Suprapubic skin (tissue), 4 donors: ENCODE measurements around the gene DEFB112. TPM values are rescaled to one million over a fixed set of nuclear protein-coding genes. Genes with fewer than 3 reads are reported as not detected.

Source experiments
- DNase-seq, 2 donors: peaks; one replicate each; pipeline ENCODE4 v3.0.0-alpha.2; 2019; ENCODE audit warnings: low spot score in 2 of 2
- H3K27ac ChIP-seq: fragments of 200-600 bp; sonication (generic); one replicate; pipeline ENCODE4 v1.5.1; 2019
- H3K27me3 ChIP-seq: fragments of 200-600 bp; sonication (generic); one replicate; pipeline ENCODE4 v1.5.1; 2019
- H3K36me3 ChIP-seq: fragments of 200-600 bp; sonication (generic); one replicate; pipeline ENCODE4 v1.5.1; 2019
- H3K4me1 ChIP-seq: fragments of 200-600 bp; sonication (generic); one replicate; pipeline ENCODE4 v1.5.1; 2019
- H3K4me3 ChIP-seq: fragments of 200-600 bp; sonication (generic); one replicate; pipeline ENCODE4 v1.5.1; 2019; ENCODE audit warnings: mild to moderate bottlenecking
- H3K9me3 ChIP-seq: fragments of 200-600 bp; sonication (generic); one replicate; pipeline ENCODE4 v1.5.1; 2019
- EP300 ChIP-seq: sonication (generic); formaldehyde crosslinking; IDR thresholded peaks from one replicate; pipeline ENCODE4 v1.6.1; 2017; ENCODE audit warnings: antibody characterized with exemption
- POLR2A ChIP-seq, 2 donors: fragments of 450-650 bp; IDR thresholded peaks; one replicate each; pipeline ENCODE4 v1.6.1; 2017; ENCODE audit warnings: antibody characterized with exemption in 2 of 2, mild to moderate bottlenecking in 2 of 2, moderate library complexity in 2 of 2
- POLR2AphosphoS5 ChIP-seq, 3 donors: sonication (generic); formaldehyde crosslinking; IDR thresholded peaks; one replicate each; pipeline ENCODE4 v1.6.1; 2017; ENCODE audit warnings: antibody characterized with exemption in 3 of 3
- WGBS: methylation state at CpG from one replicate; pipeline ENCODE4 v1.1.5; 2018; 5-methylcytosine and 5-hydroxymethylcytosine counted together
- total RNA-seq, 4 donors: library from RNA; depleted of rRNA; stranded (reverse); fragments of >200 nt; gene quantifications; one replicate each; pipeline ENCODE4 v1.1.0, GENCODE V29; 2016
- TF ChIP-seq, protein P1 (sequence below), 2 donors: fragments of 200-600 bp in 1 of 2; fragments of 450-650 bp in 1 of 2; sonication (generic) in 1 of 2; IDR thresholded peaks; one replicate each; pipeline ENCODE4 v1.5.1; 2016 to 2019; ENCODE audit warnings: antibody characterized with exemption in 2 of 2, mild to moderate bottlenecking in 1 of 2, moderate library complexity in 1 of 2

DEFB112 gene
- total RNA-seq, 4 donors from 2014 or later, result not detected

DNA sequence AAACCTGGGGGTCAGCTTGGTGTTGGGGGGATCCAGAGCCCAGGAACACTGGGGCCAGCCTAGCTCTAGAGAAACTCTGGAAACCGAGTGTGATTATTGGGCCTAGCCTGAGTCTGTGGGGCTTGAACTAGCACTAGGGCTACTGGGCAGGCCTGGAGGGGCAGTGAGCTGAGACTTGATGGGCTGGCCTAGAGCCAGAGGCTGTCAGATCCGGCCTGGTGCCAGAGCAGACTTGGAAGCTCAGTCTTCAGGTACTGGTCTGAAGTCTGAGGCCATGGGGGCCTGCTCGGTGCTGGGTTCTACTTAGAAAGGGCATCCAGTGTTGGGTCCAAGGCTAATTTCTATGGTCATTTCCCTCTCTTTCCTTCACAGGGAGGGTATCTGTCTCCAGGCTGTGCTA lies 2.7 kb downstream of the DEFB112 start:
- Histone ChIP-seq H3K27ac (no peak overlapping the region), H3K9me3 (no peaks in the 10 kb centered on the region), H3K27me3 (no peaks in the 10 kb centered on the region), H3K36me3 (no peaks in the 10 kb centered on the region), H3K4me3 (no peak overlapping the region), H3K4me1 (no peaks in the 10 kb centered on the region)
- 64% methylated on average over 3 of the region's 3 CpGs for WGBS
- DNase-seq, result no peak
- TF ChIP-seq, protein P1, sequence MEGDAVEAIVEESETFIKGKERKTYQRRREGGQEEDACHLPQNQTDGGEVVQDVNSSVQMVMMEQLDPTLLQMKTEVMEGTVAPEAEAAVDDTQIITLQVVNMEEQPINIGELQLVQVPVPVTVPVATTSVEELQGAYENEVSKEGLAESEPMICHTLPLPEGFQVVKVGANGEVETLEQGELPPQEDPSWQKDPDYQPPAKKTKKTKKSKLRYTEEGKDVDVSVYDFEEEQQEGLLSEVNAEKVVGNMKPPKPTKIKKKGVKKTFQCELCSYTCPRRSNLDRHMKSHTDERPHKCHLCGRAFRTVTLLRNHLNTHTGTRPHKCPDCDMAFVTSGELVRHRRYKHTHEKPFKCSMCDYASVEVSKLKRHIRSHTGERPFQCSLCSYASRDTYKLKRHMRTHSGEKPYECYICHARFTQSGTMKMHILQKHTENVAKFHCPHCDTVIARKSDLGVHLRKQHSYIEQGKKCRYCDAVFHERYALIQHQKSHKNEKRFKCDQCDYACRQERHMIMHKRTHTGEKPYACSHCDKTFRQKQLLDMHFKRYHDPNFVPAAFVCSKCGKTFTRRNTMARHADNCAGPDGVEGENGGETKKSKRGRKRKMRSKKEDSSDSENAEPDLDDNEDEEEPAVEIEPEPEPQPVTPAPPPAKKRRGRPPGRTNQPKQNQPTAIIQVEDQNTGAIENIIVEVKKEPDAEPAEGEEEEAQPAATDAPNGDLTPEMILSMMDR (IDR thresholded peaks at IDR 0.05), result no peak
- no peak for TF ChIP-seq POLR2AphosphoS5 (IDR thresholded peaks at IDR 0.05)
- TF ChIP-seq EP300, result no peak
- no peak for TF ChIP-seq POLR2A (IDR thresholded peaks at IDR 0.05)

DNA sequence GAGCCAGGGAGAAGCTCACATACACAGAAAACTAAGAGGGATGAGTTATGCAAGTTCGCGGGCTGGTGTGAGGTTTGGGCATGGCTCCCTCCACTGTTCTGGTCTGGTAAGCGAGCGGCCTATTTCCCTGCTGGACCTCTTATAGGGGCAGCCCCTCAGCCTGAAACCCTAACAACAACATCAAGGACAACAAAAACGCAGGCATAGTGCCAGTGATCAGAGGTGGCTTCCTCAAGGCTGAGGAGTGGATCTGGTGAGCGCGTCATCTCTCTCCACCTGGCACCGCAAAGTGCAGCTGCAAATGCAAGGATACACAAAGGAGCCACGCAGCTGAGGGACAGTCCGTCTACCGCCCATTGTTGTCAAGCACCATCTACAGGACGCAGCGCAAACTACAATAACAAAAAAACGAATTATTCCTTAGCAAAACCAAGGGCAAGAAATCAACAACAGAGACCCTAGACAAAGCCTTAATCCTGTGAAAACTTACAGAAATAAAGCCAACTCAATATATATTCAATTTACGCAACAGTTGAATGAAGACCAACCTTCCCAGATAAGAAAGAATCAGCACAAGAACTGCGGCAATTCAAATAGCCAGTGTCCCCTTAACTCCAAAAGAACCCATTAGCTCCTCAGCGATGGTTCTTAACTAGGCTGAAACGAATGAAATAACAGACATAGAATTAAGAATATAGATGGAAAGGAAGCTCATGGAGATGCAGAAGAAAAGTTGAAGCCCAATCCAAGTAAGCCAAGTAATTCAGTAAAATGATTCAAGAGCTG lies 18.8 kb downstream of the DEFB112 start:
- 54% methylated on average over 18 of the region's 18 CpGs for WGBS
- Histone ChIP-seq H3K9me3 (no peaks in the 10 kb centered on the region), H3K27me3 (no peaks in the 10 kb centered on the region), H3K4me1 (no peaks in the 10 kb centered on the region), H3K36me3 (no peaks in the 10 kb centered on the region), H3K4me3 (no peak overlapping the region), H3K27ac (no peak overlapping the region)
- TF ChIP-seq POLR2A (IDR thresholded peaks at IDR 0.05) (no peak), POLR2AphosphoS5 (IDR thresholded peaks at IDR 0.05) (no peak), EP300 (no peak)
- TF ChIP-seq, protein P1 (IDR thresholded peaks at IDR 0.05), result no peak
- DNase-seq, result no peak

DNA sequence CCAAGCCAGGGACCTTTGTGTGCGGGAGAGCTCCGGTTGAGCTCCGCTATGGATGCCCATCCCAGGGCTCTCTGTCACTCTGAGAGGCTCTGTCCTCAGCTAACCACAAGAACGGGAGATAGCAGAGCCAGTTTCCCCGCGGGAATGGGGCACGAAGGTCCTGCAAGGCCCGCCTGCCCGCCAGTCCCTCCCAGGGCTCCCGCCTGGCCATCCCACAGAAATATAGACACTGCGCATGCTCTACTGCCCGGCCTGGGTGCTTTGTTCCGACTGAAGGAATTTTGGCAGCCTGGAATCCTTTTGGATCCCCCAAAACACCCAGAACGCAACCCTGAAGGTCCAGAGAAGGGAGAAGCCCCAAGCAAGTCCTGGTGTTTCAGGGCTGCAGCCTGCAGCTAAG lies 19.4 kb downstream of the DEFB112 start:
- 75% methylated on average over 4 of the region's 14 CpGs for WGBS
- no peaks in the 10 kb centered on the region for H3K27me3 ChIP-seq
- H3K4me1 ChIP-seq, result no peaks in the 10 kb centered on the region
- H3K36me3 ChIP-seq, result no peaks in the 10 kb centered on the region
- TF ChIP-seq POLR2A (IDR thresholded peaks at IDR 0.05) (no peak), POLR2AphosphoS5 (IDR thresholded peaks at IDR 0.05) (no peak), EP300 (no peak)
- TF ChIP-seq, protein P1 (IDR thresholded peaks at IDR 0.05), result no peak
- DNase-seq, result no peak
- H3K9me3 ChIP-seq, result no peaks in the 10 kb centered on the region
- H3K27ac ChIP-seq, result no peak overlapping the region
- H3K4me3 ChIP-seq, result no peak overlapping the region

DNA sequence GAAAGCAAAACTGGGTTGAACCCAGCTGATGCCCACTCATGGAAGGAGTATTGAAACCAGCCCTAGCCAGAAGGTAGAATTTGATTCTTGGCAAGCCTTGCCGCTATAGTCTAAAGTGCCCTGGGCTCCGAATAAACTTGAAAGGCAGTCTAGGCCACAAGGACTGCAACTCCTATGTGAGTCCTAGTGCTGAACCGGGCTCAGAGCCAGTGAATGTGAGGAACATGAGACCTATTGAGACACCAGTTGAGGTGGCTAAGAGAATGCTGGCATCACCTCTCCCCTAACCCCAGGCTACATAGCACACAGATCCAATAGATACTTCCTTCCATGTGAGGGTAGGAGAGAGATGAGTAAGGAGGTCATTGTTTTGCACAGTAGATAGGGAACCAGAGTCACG lies 24.5 kb downstream of the DEFB112 start:
- no peak for DNase-seq
- no peaks in the 10 kb centered on the region for H3K36me3 ChIP-seq
- TF ChIP-seq, protein P1 (IDR thresholded peaks at IDR 0.05), result no peak
- TF ChIP-seq POLR2AphosphoS5 (IDR thresholded peaks at IDR 0.05), result no peak
- TF ChIP-seq EP300, result no peak
- no peak for TF ChIP-seq POLR2A (IDR thresholded peaks at IDR 0.05)
- H3K4me1 ChIP-seq, result no peaks in the 10 kb centered on the region
- 50% methylated on average over 4 of the region's 4 CpGs for WGBS
- no peak overlapping the region for H3K27ac ChIP-seq
- no peak overlapping the region for H3K4me3 ChIP-seq
- H3K27me3 ChIP-seq, result no peaks in the 10 kb centered on the region
- H3K9me3 ChIP-seq, result no peaks in the 10 kb centered on the region

DNA sequence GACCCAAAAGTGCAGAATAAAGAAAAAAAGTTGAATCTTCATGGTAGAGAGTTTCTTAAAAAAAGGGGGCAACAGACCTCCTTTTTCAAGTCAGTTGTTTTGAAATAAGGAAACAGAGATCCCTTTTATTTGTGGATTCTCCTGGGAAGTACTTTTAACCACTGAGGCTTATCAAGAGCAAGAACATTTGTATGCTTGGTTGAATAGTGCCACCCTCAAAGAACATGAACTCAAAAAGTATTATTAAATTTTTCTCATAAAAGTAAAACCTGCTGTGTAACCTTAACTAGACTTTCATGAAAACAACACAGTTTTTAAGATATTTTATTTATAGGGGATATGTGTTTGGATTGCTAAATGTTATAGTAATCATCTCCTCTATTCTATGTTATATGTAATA lies 27.8 kb downstream of the DEFB112 start, which contains the start of gene DEFB110:
Gene DEFB110 (minus strand): TSS at position 101 of the 400 bp plus-strand sequence. CDS start 59 bp downstream, at position 42.
- no peak for TF ChIP-seq POLR2AphosphoS5 (IDR thresholded peaks at IDR 0.05)
- TF ChIP-seq, protein P1 (IDR thresholded peaks at IDR 0.05), result no peak
- no peak for TF ChIP-seq POLR2A (IDR thresholded peaks at IDR 0.05)
- TF ChIP-seq EP300, result no peak
- H3K36me3 ChIP-seq, result no peaks in the 10 kb centered on the region
- H3K27me3 ChIP-seq, result no peaks in the 10 kb centered on the region
- H3K27ac ChIP-seq, result no peak within 1 kb of the TSS
- DNase-seq, result no peak
- no peak within 1 kb of the TSS for H3K4me3 ChIP-seq
- no peaks in the 10 kb centered on the region for H3K4me1 ChIP-seq
- H3K9me3 ChIP-seq, result no peaks in the 10 kb centered on the region
